IPS-15b (cell line): ENCODE data around the gene TCEA2.

Experiments
- H3K27me3 ChIP-seq: one replicate; pipeline ENCODE4 v1.6.1; 2013; ENCODE audit warnings: low read length; ENCODE audit not compliant: control insufficient read depth, insufficient read depth
- H3K36me3 ChIP-seq: one replicate; pipeline ENCODE4 v1.6.1; 2013; ENCODE audit warnings: low read length; ENCODE audit not compliant: control insufficient read depth, insufficient read depth
- H3K4me1 ChIP-seq: one replicate; pipeline ENCODE4 v1.6.1; 2013; ENCODE audit warnings: mild to moderate bottlenecking, low read length; ENCODE audit not compliant: control insufficient read depth, insufficient read depth
- H3K4me3 ChIP-seq: one replicate; pipeline ENCODE4 v1.5.1; 2013; ENCODE audit warnings: low read depth, low read length
- H3K9ac ChIP-seq: one replicate; pipeline ENCODE4 v1.6.1; 2013; ENCODE audit warnings: low read depth, mild to moderate bottlenecking, low read length
- H3K9me3 ChIP-seq: one replicate; pipeline ENCODE4 v1.6.1; 2013; ENCODE audit warnings: mild to moderate bottlenecking, low read length; ENCODE audit not compliant: control insufficient read depth, insufficient read depth

The TCEA2 gene

GRCh38 chr20:64029293-64030117 is 33.5 kb upstream of the TCEA2 start:
- Histone ChIP-seq H3K36me3 (peaks cover 71% of the 10 kb centered on the region), H3K9me3 (no peaks in the 10 kb centered on the region), H3K9ac (no peak overlapping the region), H3K27me3 (no peaks in the 10 kb centered on the region), H3K4me3 (no peak overlapping the region), H3K4me1 (no peaks in the 10 kb centered on the region)

DNA sequence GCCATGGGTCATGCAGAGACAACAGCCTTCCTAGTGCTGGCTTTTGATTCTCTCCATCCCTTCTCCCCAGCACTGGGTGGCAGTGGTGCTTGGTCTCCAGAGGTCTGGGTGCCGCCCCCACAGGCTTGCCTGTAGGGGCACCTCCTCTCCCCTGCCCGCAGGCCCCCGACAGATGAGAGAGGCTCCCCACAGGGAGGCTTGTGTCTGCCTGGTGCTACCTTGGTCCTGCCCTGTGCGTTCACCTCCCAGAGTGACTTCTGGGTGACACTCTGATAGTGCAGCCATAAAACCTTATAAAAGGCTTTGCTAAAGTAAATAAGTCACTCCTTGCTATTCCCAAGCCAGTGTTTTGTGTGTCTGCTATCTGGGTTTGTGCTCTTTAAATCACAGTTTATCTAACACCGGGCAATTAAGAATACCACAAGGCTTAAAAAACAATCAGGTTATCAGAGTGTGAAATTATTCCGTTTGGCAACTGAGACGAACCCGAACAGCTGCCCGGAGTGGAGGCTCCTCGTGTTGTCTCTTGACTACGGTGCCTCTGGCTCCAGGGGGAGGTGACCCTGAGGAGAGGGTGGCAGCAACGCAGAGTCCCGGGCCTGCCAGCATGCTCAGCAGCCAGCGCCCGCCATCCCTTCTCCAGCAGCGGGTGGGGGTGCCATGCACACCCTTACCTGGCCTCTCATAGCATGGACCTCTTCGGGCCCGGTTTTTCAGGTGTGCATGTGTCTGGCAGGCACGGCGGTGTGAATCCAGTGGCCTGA is 32.4 kb upstream of the TCEA2 start:
- H3K9me3 ChIP-seq: no peaks in the 10 kb centered on the region
- peaks cover 63% of the 10 kb centered on the region for H3K36me3 ChIP-seq
- H3K4me1 ChIP-seq: no peaks in the 10 kb centered on the region
- no peaks in the 10 kb centered on the region for H3K27me3 ChIP-seq
- H3K9ac ChIP-seq: no peak overlapping the region
- no peak overlapping the region for H3K4me3 ChIP-seq

DNA sequence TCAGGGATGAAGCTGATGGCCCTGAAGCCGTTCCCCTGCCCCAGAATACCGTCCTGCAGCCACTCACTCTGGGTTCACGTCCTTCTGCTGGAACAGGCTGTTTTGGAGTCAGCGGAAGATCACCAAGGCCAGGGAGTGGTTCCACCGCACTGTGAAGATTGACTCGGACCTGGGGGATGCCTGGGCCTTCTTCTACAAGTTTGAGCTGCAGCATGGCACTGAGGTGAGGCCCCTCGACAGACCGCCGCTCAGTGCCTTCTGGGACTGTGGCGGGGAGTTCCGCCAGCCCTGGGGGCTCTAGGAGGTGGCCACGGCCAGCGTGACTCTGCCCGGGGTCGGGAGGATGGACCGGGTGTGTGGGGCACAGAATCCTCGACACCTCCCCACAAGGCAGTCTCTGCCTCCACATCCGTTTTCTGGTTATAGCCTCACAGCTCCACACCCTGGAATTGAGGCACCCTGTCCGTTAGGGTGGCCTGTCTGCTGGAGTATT is 31.1 kb upstream of the TCEA2 start:
- Histone ChIP-seq H3K4me1 (no peaks in the 10 kb centered on the region), H3K36me3 (peaks cover 55% of the 10 kb centered on the region), H3K4me3 (no peak overlapping the region), H3K27me3 (no peaks in the 10 kb centered on the region), H3K9ac (no peak overlapping the region), H3K9me3 (no peaks in the 10 kb centered on the region)

DNA sequence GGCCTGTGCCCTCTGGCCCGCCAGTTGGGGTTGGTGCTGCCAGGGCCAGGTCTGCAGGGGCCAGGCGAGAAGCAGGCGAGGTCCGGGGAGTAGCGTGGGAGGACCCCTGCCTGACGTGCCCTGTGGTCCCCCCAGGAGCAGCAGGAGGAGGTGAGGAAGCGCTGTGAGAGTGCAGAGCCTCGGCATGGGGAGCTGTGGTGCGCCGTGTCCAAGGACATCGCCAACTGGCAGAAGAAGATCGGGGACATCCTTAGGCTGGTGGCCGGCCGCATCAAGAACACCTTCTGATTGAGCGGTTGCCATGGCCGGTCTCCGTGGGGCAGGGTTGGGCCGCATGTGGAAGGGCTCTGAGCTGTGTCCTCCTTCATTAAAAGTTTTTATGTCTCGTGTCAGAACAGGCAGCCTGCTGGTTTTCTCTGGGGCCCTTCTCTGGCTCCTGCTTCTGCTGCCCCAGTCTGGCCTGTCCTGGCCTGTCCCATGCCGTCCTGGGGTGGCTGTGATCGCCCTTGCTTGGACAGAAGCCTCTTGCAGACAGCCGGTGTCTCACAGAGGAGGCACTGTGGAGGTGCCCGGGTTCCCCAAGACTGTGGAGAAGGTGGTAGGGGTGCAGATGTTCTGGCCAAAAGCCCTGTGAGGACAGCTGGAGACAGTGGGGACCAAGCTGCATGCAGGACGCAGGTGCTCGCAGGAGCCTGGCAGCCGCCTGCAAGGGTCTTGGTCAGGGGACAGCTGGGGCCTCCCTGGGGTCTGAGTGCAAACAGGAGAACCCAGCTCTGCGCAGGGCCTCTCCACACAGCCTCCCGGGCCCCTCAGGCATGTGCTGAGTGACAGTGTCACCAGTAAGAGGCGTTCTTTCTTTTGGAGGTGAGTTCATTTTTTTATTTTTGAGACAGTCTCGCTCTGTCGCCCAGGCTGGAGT is 30.0 kb upstream of the TCEA2 start:
- Histone ChIP-seq H3K9me3 (no peaks in the 10 kb centered on the region), H3K27me3 (peaks cover 2% of the 10 kb centered on the region), H3K36me3 (peaks cover 44% of the 10 kb centered on the region), H3K4me1 (no peaks in the 10 kb centered on the region), H3K9ac (no peak overlapping the region), H3K4me3 (no peak overlapping the region)

GRCh38 chr20:64033981-64034493 is 29.0 kb upstream of the TCEA2 start:
- Histone ChIP-seq H3K4me1 (no peaks in the 10 kb centered on the region), H3K27me3 (peaks cover 2% of the 10 kb centered on the region), H3K9me3 (no peaks in the 10 kb centered on the region), H3K4me3 (no peak overlapping the region), H3K36me3 (peaks cover 38% of the 10 kb centered on the region), H3K9ac (no peak overlapping the region)

- H3K9ac ChIP-seq: no peak overlapping the region
Measured at GRCh38 chr20:64035066-64035932, 27.7 kb upstream of the TCEA2 start.

DNA sequence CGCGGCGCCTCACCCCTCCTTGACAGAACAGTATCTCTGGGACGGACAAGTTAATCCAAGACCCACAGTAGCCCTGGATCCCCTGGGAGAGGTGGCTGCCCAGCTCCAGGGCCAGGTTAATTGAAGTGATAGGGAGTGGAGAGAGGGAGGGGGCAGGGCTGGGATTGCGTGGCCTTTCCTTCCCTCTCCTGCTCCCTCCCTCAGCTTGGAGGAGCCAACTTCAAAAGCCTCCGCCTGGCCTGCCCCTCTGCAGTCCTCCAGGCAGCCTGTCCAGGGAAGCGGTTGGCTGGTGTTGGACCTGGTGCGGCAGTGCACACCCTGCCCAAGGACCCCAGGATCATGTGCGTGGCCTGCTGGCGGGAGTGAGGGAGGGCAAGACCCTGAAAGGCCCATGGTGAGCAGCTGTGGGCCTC is 27.1 kb upstream of the TCEA2 start, which contains the start of gene C20orf204:
Gene C20orf204 (plus strand): TSS at position 250 of the 413 bp plus-strand sequence. CDS start 142 bp downstream, at position 392.
- H3K36me3 ChIP-seq: peaks cover 23% of the 10 kb centered on the region
- H3K27me3 ChIP-seq: peaks cover 21% of the 10 kb centered on the region
- no peak within 1 kb of the TSS for H3K4me3 ChIP-seq
- H3K9ac ChIP-seq: no peak within 1 kb of the TSS
- H3K9me3 ChIP-seq: no peaks in the 10 kb centered on the region
- no peaks in the 10 kb centered on the region for H3K4me1 ChIP-seq

More at GRCh38 chr20:64035066-64035932, 27.7 kb upstream of the TCEA2 start:
- peaks cover 15% of the 10 kb centered on the region for H3K27me3 ChIP-seq
- H3K4me1 ChIP-seq: no peaks in the 10 kb centered on the region
- no peak overlapping the region for H3K4me3 ChIP-seq
- H3K36me3 ChIP-seq: peaks cover 27% of the 10 kb centered on the region
- H3K9me3 ChIP-seq: no peaks in the 10 kb centered on the region

- Histone ChIP-seq H3K4me3 (no peak overlapping the region), H3K9ac (no peak overlapping the region), H3K36me3 (peaks cover 19% of the 10 kb centered on the region), H3K4me1 (no peaks in the 10 kb centered on the region), H3K9me3 (no peaks in the 10 kb centered on the region), H3K27me3 (peaks cover 27% of the 10 kb centered on the region)
Measured at GRCh38 chr20:64036346-64037198, 26.4 kb upstream of the TCEA2 start.

DNA sequence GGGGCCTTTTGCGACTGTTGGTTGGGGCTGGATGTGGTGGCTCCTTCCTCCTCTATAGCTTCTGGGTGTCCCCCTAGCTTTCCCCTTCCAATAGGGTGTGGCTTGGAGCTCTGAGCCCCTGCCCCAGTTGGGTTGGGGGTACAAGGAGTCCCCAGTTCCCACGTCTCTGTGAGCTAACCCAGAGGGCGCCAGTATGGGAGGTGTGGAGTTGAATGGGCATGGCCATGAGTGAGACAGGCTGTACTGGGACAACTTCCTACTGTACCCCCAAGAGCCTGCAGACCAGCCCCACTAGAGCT is 25.9 kb upstream of the TCEA2 start:
- no peaks in the 10 kb centered on the region for H3K4me1 ChIP-seq
- H3K4me3 ChIP-seq: no peak overlapping the region
- no peaks in the 10 kb centered on the region for H3K9me3 ChIP-seq
- peaks cover 33% of the 10 kb centered on the region for H3K27me3 ChIP-seq
- H3K9ac ChIP-seq: no peak overlapping the region
- peaks cover 13% of the 10 kb centered on the region for H3K36me3 ChIP-seq
